NCI-H82 treated with DMSO at 0.1 percent for 48 hours (cell line): ENCODE measurements around the gene KIF2C.
"Not testable (repeated sequence)": the region's sequence is repeated elsewhere in the genome, so short reads cannot be mapped to it uniquely, and the experiment has no call there.

Experiments
- DNase-seq: peaks from one replicate; lab custom pipeline; 2025; ENCODE audit not compliant: unreplicated experiment; lab: John Stamatoyannopoulos, UW

The KIF2C gene

GRCh38 chr1:44739307-44740178, at the start of gene KIF2C:
Gene KIF2C, plus strand, starts transcription at chr1:44739837. Its CDS starts 96 bp downstream, at chr1:44739933.
- peak; percentile 95 for DNase-seq

- no peak for DNase-seq
Observed at GRCh38 chr1:44693159-44693558, 46.5 kb upstream of the KIF2C start.

GRCh38 chr1:44693900-44694299, 45.7 kb upstream of the KIF2C start:
- no peak for DNase-seq

GRCh38 chr1:44694863-44695478, 44.7 kb upstream of the KIF2C start:
- DNase-seq = no peak

- no peak for DNase-seq
Observed at GRCh38 chr1:44695671-44696070, 44.0 kb upstream of the KIF2C start.

- DNase-seq = no peak
Observed at GRCh38 chr1:44696101-44696500, 43.5 kb upstream of the KIF2C start.

- no peak for DNase-seq
Observed at GRCh38 chr1:44696789-44697345, 42.8 kb upstream of the KIF2C start.

- DNase-seq = no peak
Observed at GRCh38 chr1:44698138-44698537, 41.5 kb upstream of the KIF2C start.

- not testable (repeated sequence) for DNase-seq
Observed at GRCh38 chr1:44699375-44699774, 40.3 kb upstream of the KIF2C start.

- no peak for DNase-seq
Observed at GRCh38 chr1:44700573-44700972, 39.1 kb upstream of the KIF2C start.

- no peak for DNase-seq
Observed at GRCh38 chr1:44701141-44701573, 38.5 kb upstream of the KIF2C start.

GRCh38 chr1:44705470-44705869, 34.2 kb upstream of the KIF2C start:
- no peak for DNase-seq

GRCh38 chr1:44705938-44706337, 33.7 kb upstream of the KIF2C start:
- DNase-seq = no peak

GRCh38 chr1:44707112-44707881, 32.3 kb upstream of the KIF2C start:
- DNase-seq = no peak

- no peak for DNase-seq
Observed at GRCh38 chr1:44707959-44708831, 31.4 kb upstream of the KIF2C start.

GRCh38 chr1:44713321-44713781, 26.3 kb upstream of the KIF2C start:
- DNase-seq = no peak

- no peak for DNase-seq
Observed at GRCh38 chr1:44714532-44714931, 25.1 kb upstream of the KIF2C start.

- DNase-seq = peak; percentile 55
Observed at GRCh38 chr1:44714944-44715571, 24.6 kb upstream of the KIF2C start.

- no peak for DNase-seq
Observed at GRCh38 chr1:44717156-44717555, 22.5 kb upstream of the KIF2C start.

GRCh38 chr1:44717653-44718052, 22.0 kb upstream of the KIF2C start:
- DNase-seq = no peak
